CD14-positive monocyte (primary cell): ENCODE measurements around the gene ACSL6. TPM values are rescaled to one million over a fixed set of nuclear protein-coding genes. Genes with fewer than 3 reads are reported as not detected.
A peak's percentile ranks its signal among the peaks of the same experiment; 100 is the strongest.

Source experiments
- DNase-seq, 3 donors: peaks; one replicate each; pipeline ENCODE4 v3.0.0-alpha.2; 2011 to 2022
- H2AFZ ChIP-seq: 2 replicates; pipeline ENCODE4 v1.6.0; 2012; ENCODE audit warnings: mild to moderate bottlenecking, low read depth, low read length, inconsistent platforms; ENCODE audit not compliant: insufficient read depth, poor library complexity, severe bottlenecking
- H3K27ac ChIP-seq, 2 donors: 1 replicate in 1 of 2; 2 replicates in 1 of 2; pipeline ENCODE4 v1.5.1; 2012 to 2013; ENCODE audit warnings: low read length in 2 of 2, control low read depth in 1 of 2, inconsistent platforms in 1 of 2, low read depth in 1 of 2, mild to moderate bottlenecking in 1 of 2
- H3K27me3 ChIP-seq, 2 donors: one replicate each; pipeline versions ENCODE4 v1.6.0 to v1.6.1; 2011 to 2013; ENCODE audit warnings: low read length in 2 of 2; ENCODE audit not compliant: control insufficient read depth in 2 of 2, insufficient read depth in 2 of 2
- H3K36me3 ChIP-seq, 2 donors: replicated peaks in 1 of 2; 1 replicate in 1 of 2; 2 replicates in 1 of 2; pipeline versions ENCODE4 v1.5.1 to v1.6.1; 2012 to 2013; ENCODE audit warnings: low read length in 2 of 2, control low read depth in 1 of 2, inconsistent platforms in 1 of 2, mild to moderate bottlenecking in 1 of 2; ENCODE audit not compliant: insufficient read depth in 2 of 2, control insufficient read depth in 1 of 2
- H3K4me1 ChIP-seq, 2 donors: 1 replicate in 1 of 2; 2 replicates in 1 of 2; pipeline versions ENCODE4 v1.5.1 to v1.6.1; 2012 to 2013; ENCODE audit warnings: low read length in 2 of 2, control low read depth in 1 of 2, inconsistent platforms in 1 of 2, mild to moderate bottlenecking in 1 of 2, moderate library complexity in 1 of 2; ENCODE audit not compliant: insufficient read depth in 2 of 2, control insufficient read depth in 1 of 2
- H3K4me2 ChIP-seq: replicated peaks from 2 replicates; pipeline ENCODE3; 2012; ENCODE audit warnings: low read length, moderate library complexity, mild to moderate bottlenecking; ENCODE audit not compliant: poor library complexity, severe bottlenecking; ENCODE audit errors: extremely low read depth
- H3K4me3 ChIP-seq, 3 experiments: fragments of 200-600 bp in 1 of 3; sonication (generic) in 1 of 3; replicated peaks in 1 of 3; 1 replicate in 2 of 3; 2 replicates in 1 of 3; pipeline ENCODE4 v1.5.1; 2011 to 2013; ENCODE audit warnings: low read length in 3 of 3, mild to moderate bottlenecking in 3 of 3, control low read depth in 2 of 3, low read depth in 2 of 3, inconsistent platforms in 1 of 3, moderate library complexity in 1 of 3
- H3K79me2 ChIP-seq: 2 replicates; pipeline ENCODE4 v1.6.0; 2012; ENCODE audit warnings: mild to moderate bottlenecking, control low read depth, inconsistent platforms, low read length, moderate library complexity; ENCODE audit not compliant: insufficient read depth
- H3K9ac ChIP-seq: 2 replicates; pipeline ENCODE4 v1.6.0; 2017; ENCODE audit warnings: low read length, mild to moderate bottlenecking; ENCODE audit not compliant: insufficient read depth, poor library complexity, severe bottlenecking
- H3K9me3 ChIP-seq, 2 donors: replicated peaks in 1 of 2; 1 replicate in 1 of 2; 2 replicates in 1 of 2; pipeline versions ENCODE4 v1.5.1 to v1.6.1; 2012 to 2013; ENCODE audit warnings: low read length in 2 of 2, control low read depth in 1 of 2; ENCODE audit not compliant: control insufficient read depth in 1 of 2, insufficient read depth in 1 of 2
- H4K20me1 ChIP-seq: 2 replicates; pipeline ENCODE4 v1.6.0; 2012; ENCODE audit warnings: mild to moderate bottlenecking, low read length, control low read depth, moderate library complexity; ENCODE audit not compliant: insufficient read depth
- H3K27ac Mint-ChIP-seq, 7 donors: one replicate each; pipeline ENCODE4 v1.8.0; 2020; ENCODE audit warnings: mild to moderate bottlenecking in 7 of 7, mixed read lengths in 7 of 7, moderate library complexity in 6 of 7, inconsistent platforms in 2 of 7
- H3K27me3 Mint-ChIP-seq, 3 donors: one replicate each; pipeline ENCODE4 v1.8.0; 2021 to 2022; ENCODE audit warnings: low read depth in 3 of 3, mild to moderate bottlenecking in 3 of 3, mixed read lengths in 3 of 3, moderate library complexity in 3 of 3, inconsistent platforms in 1 of 3
- H3K36me3 Mint-ChIP-seq, 2 donors: one replicate each; pipeline ENCODE4 v1.8.0; 2020; ENCODE audit warnings: mixed read lengths in 2 of 2, inconsistent platforms in 1 of 2, mild to moderate bottlenecking in 1 of 2
- H3K4me1 Mint-ChIP-seq: one replicate; pipeline ENCODE4 v1.8.0; 2020; ENCODE audit warnings: mild to moderate bottlenecking, mixed read lengths
- H3K4me3 Mint-ChIP-seq, 2 donors: one replicate each; pipeline ENCODE4 v1.8.0; 2020; ENCODE audit warnings: mild to moderate bottlenecking in 2 of 2, mixed read lengths in 2 of 2, moderate library complexity in 1 of 2
- H3K9me3 Mint-ChIP-seq, 7 donors: one replicate each; pipeline ENCODE4 v1.8.0; 2020 to 2022; ENCODE audit warnings: mixed read lengths in 7 of 7, mild to moderate bottlenecking in 6 of 7, moderate library complexity in 6 of 7, inconsistent platforms in 2 of 7
- WGBS: methylation state at CpG from one replicate; pipeline ENCODE4 v1.1.5; 2013; ENCODE audit warnings: missing lambda C conversion rate; ENCODE audit not compliant: insufficient coverage; 5-methylcytosine and 5-hydroxymethylcytosine counted together
- intact Hi-C, 2 donors: fragments of 100-400 bp; cut with micrococcal nuclease; formaldehyde crosslinking; loops; one replicate each; pipeline versions ENCODE4 v1.15.0 to v1.15.1; 2023
- polyA plus RNA-seq, 3 donors: library from polyadenylated mRNA; depleted of rRNA in 1 of 3; unstranded in 2 of 3; stranded (reverse) in 1 of 3; fragments of 300-500 nt in 2 of 3; fragments of >200 nt in 1 of 3; fragmentation: Illumina TruSeq in 2 of 3; gene quantifications; 1 replicate in 2 of 3; 2 replicates in 1 of 3; pipeline ENCODE4 v1.2.3, GENCODE V29; 2012 to 2021
- TF ChIP-seq, protein P1 (sequence below): fragments of 200-600 bp; IDR thresholded peaks from one replicate; pipeline ENCODE4 v1.8.0; 2022; ENCODE audit warnings: antibody characterized with exemption, mild to moderate bottlenecking

The ACSL6 gene
- polyA plus RNA-seq, 3 donors: 0.45 TPM; not detected in 2

- Histone ChIP-seq H3K9ac (no peak overlapping the region), H3K27ac (no peak overlapping the region), H3K79me2 (no peaks in the 10 kb centered on the region), H2AFZ (no peak overlapping the region), H3K36me3 (no peaks in the 10 kb centered on the region), H3K4me3 (no peak overlapping the region), H3K9me3 (peaks cover 0 to 4% of the 10 kb centered on the region in 2 donors), H3K4me1 (no peaks in the 10 kb centered on the region), H4K20me1 (no peaks in the 10 kb centered on the region), H3K27me3 (peaks cover 12 to 48% of the 10 kb centered on the region in 2 donors), H3K4me2 (no peak overlapping the region)
- Mint-ChIP-seq H3K27ac (no peak overlapping the region), H3K4me1 (peaks cover 3% of the 10 kb centered on the region), H3K27me3 (peaks cover 32 to 63% (median 35%) of the 10 kb centered on the region in 3 donors), H3K9me3 (peaks cover 0 to 7% (median 0%) of the 10 kb centered on the region in 7 donors), H3K36me3 (peaks cover 0 to 2% of the 10 kb centered on the region in 2 donors), H3K4me3 (no peak overlapping the region)
- no peak for DNase-seq
- intact Hi-C loops: no loop called here
- WGBS: 11% methylated on average over 1 of the region's 4 CpGs
- TF ChIP-seq, protein P1, sequence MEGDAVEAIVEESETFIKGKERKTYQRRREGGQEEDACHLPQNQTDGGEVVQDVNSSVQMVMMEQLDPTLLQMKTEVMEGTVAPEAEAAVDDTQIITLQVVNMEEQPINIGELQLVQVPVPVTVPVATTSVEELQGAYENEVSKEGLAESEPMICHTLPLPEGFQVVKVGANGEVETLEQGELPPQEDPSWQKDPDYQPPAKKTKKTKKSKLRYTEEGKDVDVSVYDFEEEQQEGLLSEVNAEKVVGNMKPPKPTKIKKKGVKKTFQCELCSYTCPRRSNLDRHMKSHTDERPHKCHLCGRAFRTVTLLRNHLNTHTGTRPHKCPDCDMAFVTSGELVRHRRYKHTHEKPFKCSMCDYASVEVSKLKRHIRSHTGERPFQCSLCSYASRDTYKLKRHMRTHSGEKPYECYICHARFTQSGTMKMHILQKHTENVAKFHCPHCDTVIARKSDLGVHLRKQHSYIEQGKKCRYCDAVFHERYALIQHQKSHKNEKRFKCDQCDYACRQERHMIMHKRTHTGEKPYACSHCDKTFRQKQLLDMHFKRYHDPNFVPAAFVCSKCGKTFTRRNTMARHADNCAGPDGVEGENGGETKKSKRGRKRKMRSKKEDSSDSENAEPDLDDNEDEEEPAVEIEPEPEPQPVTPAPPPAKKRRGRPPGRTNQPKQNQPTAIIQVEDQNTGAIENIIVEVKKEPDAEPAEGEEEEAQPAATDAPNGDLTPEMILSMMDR: no peak
Observed at GRCh38 chr5:132017316-132017715, 5.9 kb upstream of the ACSL6 start.

DNA sequence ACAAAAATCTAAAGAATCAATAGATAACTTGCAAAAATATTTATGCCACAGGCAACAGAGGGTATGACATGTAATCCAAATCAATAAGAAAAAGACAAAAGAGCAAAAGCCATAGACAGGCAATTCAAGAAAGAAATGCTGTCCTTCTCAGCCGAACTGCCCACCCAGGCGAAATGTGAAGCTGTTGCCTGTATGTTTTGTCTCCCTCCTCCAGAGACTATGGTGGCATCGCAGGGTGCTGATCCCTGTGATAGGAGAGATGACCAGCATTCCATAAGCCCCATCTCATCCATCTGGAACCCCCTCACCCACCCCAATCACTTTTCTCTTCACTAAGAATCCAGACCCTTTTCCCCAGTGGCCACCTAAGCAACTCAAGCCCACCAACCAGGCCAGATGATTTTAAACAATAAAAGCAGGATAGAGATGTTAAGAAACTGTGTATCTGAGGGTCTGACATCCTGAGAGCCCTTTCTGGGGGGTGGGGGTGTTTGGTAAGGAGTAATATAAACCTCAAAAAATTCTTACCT, 5.3 kb upstream of the ACSL6 start:
- Histone ChIP-seq H3K4me1 (peaks cover 1% of the 10 kb centered on the region in 2 donors), H4K20me1 (no peaks in the 10 kb centered on the region), H3K9me3 (peaks cover 0 to 7% of the 10 kb centered on the region in 2 donors), H3K27ac (no peak overlapping the region), H3K4me2 (no peak overlapping the region), H2AFZ (no peak overlapping the region), H3K79me2 (no peaks in the 10 kb centered on the region), H3K9ac (no peak overlapping the region), H3K36me3 (no peaks in the 10 kb centered on the region), H3K4me3 (no peak overlapping the region), H3K27me3 (peaks cover 18 to 54% of the 10 kb centered on the region in 2 donors)
- H3K27ac Mint-ChIP-seq: no peak overlapping the region
- H3K4me1 Mint-ChIP-seq: peaks cover 7% of the 10 kb centered on the region
- peaks cover 0 to 2% of the 10 kb centered on the region in 2 donors for H3K36me3 Mint-ChIP-seq
- 90% methylated on average over 3 of the region's 3 CpGs for WGBS
- intact Hi-C loops: no loop called here
- TF ChIP-seq, protein P1: no peak
- peaks cover 37 to 68% (median 40%) of the 10 kb centered on the region in 3 donors for H3K27me3 Mint-ChIP-seq
- H3K9me3 Mint-ChIP-seq: peaks cover 0 to 11% (median 0%) of the 10 kb centered on the region in 7 donors
- H3K4me3 Mint-ChIP-seq: peak overlapping the region in 1 of 2 donors; percentile 6
- DNase-seq: no peak
